Colonic mucosa (tissue), 4 donors: ENCODE results near the gene ZNF691. TPM values are rescaled to one million over a fixed set of nuclear protein-coding genes. Genes with fewer than 3 reads are reported as not detected.

ENCODE experiments used
- DNase-seq: peaks from one replicate; pipeline ENCODE4 v3.0.0-alpha.2; 2020
- H3K27ac ChIP-seq: fragments of 200-600 bp; one replicate; pipeline ENCODE4 v1.8.0; 2021
- H3K27me3 ChIP-seq: fragments of 200-600 bp; one replicate; pipeline ENCODE4 v1.8.0; 2021
- H3K36me3 ChIP-seq: fragments of 200-600 bp; one replicate; pipeline ENCODE4 v1.8.0; 2021
- H3K4me1 ChIP-seq: fragments of 200-600 bp; one replicate; pipeline ENCODE4 v1.8.0; 2021; ENCODE audit warnings: mild to moderate bottlenecking
- H3K4me3 ChIP-seq: fragments of 200-600 bp; one replicate; pipeline ENCODE4 v1.8.0; 2021
- H3K9ac ChIP-seq, 2 donors: one replicate each; pipeline ENCODE4 v1.7.0; 2013; ENCODE audit warnings: control low read depth in 2 of 2, low read depth in 2 of 2, low read length in 2 of 2
- H3K9me3 ChIP-seq: fragments of 200-600 bp; one replicate; pipeline ENCODE4 v1.8.0; 2021
- intact Hi-C: fragments of 100-400 bp; cut with DNase I; formaldehyde crosslinking; loops from one replicate; pipeline ENCODE4 v1.14.1; 2022
- total RNA-seq, 2 donors: library from RNA; stranded (reverse); fragmentation: NEBNext Ultra II Directional in 1 of 2; extraction: Animal tissue kit (Norgen Biotek cat#: 25700) in 1 of 2; gene quantifications; one replicate each; pipeline ENCODE4 v1.2.1, GENCODE V29; 2021
- TF ChIP-seq, protein P1 (sequence below): fragments of 200-600 bp; IDR thresholded peaks from one replicate; pipeline ENCODE4 v1.8.0; 2022; ENCODE audit warnings: antibody characterized with exemption, mild to moderate bottlenecking
- donor health status: healthy.
- donor health status: DM: no; HTN: no; CAD: no.
- donor health status: DM: no; HTN: no; CAD: no.

ZNF691 gene
- total RNA-seq, 2 donors from 2014 or later = 5.1 to 6.2 TPM

DNA sequence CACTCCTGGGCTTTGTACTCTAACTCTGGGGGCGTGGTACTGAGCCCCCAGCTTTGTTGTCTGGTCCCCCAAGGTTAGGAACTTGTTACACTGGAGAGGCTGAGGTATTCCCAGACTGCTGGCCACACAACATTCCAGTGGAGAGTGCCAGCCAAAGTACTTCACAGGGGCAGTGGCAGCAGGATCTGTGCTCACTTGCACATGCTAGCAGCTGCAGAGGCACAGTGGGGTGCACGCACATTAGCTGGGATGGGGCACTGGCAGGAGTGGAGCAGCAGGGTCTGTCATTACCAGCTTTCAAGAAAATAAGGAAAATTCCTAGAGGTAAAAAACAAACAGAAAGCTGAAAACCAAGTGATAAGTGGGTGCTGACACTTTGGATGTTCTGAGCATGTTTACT lies 31.0 kb downstream of the ZNF691 start:
- TF ChIP-seq, protein P1, sequence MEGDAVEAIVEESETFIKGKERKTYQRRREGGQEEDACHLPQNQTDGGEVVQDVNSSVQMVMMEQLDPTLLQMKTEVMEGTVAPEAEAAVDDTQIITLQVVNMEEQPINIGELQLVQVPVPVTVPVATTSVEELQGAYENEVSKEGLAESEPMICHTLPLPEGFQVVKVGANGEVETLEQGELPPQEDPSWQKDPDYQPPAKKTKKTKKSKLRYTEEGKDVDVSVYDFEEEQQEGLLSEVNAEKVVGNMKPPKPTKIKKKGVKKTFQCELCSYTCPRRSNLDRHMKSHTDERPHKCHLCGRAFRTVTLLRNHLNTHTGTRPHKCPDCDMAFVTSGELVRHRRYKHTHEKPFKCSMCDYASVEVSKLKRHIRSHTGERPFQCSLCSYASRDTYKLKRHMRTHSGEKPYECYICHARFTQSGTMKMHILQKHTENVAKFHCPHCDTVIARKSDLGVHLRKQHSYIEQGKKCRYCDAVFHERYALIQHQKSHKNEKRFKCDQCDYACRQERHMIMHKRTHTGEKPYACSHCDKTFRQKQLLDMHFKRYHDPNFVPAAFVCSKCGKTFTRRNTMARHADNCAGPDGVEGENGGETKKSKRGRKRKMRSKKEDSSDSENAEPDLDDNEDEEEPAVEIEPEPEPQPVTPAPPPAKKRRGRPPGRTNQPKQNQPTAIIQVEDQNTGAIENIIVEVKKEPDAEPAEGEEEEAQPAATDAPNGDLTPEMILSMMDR = no peak
- H3K4me1 ChIP-seq = no peaks in the 10 kb centered on the region

DNA sequence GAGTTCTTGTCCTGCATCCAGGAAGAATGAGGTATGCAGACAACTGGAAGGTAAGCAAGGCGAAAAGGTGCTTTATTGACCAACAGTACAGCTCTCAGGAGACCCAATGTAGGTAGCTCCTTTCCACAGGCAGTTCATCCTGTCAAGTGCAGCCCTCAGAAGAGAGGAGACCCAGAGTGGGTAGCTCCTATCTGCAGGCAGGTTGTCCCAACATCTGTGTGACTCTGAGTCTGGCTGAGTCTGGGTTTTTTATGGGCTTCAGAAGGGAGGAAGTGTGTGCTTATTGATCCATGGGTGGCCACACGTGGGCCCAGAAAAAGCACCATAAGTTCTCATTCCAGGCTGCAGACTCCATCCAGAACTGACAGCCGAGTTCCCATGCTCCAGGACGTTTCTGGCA lies 34.0 kb downstream of the ZNF691 start:
- no peak overlapping the region for H3K9ac ChIP-seq
- intact Hi-C loops = no loop called here

More for the DNA sequence above, 31.0 kb downstream of the ZNF691 start:
- intact Hi-C loops = no loop called here
- Histone ChIP-seq H3K27ac (no peak overlapping the region), H3K9ac (no peak overlapping the region), H3K4me3 (no peak overlapping the region), H3K27me3 (no peaks in the 10 kb centered on the region), H3K36me3 (no peaks in the 10 kb centered on the region), H3K9me3 (no peaks in the 10 kb centered on the region)
- DNase-seq = no peak

DNA sequence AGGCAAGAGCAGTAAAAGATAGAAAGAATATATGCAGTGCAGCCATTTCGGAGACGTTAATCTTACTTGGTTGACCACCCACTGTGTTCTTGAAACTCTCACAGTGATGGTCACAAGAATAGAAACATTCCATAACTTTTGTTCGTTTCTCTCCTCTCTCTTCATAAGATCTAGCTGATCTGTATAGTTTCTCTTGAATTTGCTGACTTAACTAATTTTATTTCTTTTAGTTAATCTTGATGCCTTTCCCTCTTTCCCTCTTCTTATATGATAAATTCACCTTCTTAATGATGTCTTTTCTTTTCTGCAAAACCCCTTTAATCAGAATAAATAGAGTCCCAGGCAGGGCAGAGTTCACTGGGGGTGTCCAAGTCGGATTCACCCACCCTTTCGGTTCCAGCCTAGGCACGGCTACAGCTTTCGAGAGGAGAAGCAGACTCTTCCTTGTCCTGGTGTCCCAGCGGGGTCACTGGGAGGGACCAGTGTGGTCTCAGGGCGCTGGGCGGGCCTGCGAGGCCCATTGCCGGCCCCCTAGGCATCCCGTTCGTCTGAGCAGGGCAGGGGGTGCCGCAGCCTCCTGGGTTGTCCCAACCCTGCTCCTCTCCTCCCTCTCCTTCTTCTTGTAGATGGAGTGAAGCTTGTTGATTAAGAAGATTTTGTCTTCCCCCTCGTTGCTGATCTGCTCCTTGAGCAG lies 39.8 kb downstream of the ZNF691 start:
- Histone ChIP-seq H3K36me3 (no peaks in the 10 kb centered on the region), H3K4me1 (no peaks in the 10 kb centered on the region), H3K9ac (no peak overlapping the region), H3K4me3 (no peak overlapping the region), H3K9me3 (no peaks in the 10 kb centered on the region), H3K27ac (no peak overlapping the region), H3K27me3 (no peaks in the 10 kb centered on the region)
- no peak for DNase-seq
- intact Hi-C loops = no loop called here
- TF ChIP-seq, protein P1 = no peak

More for the DNA sequence above, 34.0 kb downstream of the ZNF691 start:
- TF ChIP-seq, protein P1 = no peak
- H3K27ac ChIP-seq = no peak overlapping the region
- no peak for DNase-seq
- no peaks in the 10 kb centered on the region for H3K9me3 ChIP-seq
- no peak overlapping the region for H3K4me3 ChIP-seq
- H3K36me3 ChIP-seq = no peaks in the 10 kb centered on the region
- no peaks in the 10 kb centered on the region for H3K4me1 ChIP-seq
- no peaks in the 10 kb centered on the region for H3K27me3 ChIP-seq

DNA sequence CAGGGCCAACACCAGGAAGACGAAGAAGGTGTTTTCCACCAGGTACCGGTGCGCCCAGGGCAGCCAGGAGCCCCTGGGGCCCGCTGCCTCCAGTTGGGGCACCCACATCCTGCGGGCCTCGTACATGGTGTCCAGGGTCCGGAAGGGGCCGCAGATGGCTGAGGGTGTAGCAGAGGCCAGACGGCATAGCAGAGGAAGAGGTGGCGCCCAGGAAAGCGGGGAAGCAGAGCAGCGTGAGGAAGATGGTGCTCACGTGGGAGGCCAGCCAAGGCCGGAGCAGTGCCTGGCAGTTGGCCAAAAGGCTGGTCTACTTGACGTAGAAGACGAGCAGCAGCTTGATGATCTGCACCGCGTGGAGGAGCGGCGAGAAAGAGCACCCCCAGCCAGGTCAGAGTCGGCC lies 40.4 kb downstream of the ZNF691 start:
- no peak overlapping the region for H3K4me3 ChIP-seq
- no peaks in the 10 kb centered on the region for H3K27me3 ChIP-seq
- no peaks in the 10 kb centered on the region for H3K36me3 ChIP-seq
- TF ChIP-seq, protein P1 = no peak
- intact Hi-C loops = no loop called here
- no peak for DNase-seq
- no peaks in the 10 kb centered on the region for H3K9me3 ChIP-seq
- no peak overlapping the region for H3K9ac ChIP-seq
- no peak overlapping the region for H3K27ac ChIP-seq
- no peaks in the 10 kb centered on the region for H3K4me1 ChIP-seq

DNA sequence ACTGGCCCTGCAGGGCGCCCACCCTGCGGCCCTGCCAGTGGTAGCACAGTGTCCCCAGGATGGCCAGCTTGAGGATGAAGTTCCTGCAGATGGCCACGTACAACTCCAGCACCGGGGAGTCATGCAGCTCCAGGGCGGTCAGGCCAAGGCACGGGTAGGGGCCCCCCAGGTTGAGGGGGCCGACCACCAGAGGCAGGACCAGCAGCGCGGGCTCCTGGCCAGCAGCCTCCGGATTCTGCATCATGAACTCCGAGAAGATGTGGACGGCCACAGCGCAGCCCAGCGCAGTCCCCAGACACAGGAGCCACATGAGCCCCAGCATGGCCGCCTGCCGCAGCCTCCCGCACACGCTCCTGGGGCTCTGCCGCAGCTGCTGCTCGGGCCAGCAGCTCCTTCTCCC lies 41.0 kb downstream of the ZNF691 start:
- no peak for DNase-seq
- no peak overlapping the region for H3K27ac ChIP-seq
- no peak overlapping the region for H3K9ac ChIP-seq
- H3K4me1 ChIP-seq = no peaks in the 10 kb centered on the region
- H3K36me3 ChIP-seq = no peaks in the 10 kb centered on the region
- no peaks in the 10 kb centered on the region for H3K27me3 ChIP-seq
- no peaks in the 10 kb centered on the region for H3K9me3 ChIP-seq
- TF ChIP-seq, protein P1 = no peak
- intact Hi-C loops = no loop called here
- H3K4me3 ChIP-seq = no peak overlapping the region
